ENCODE results near the gene SPPL2B.

SPPL2B gene

DNA sequence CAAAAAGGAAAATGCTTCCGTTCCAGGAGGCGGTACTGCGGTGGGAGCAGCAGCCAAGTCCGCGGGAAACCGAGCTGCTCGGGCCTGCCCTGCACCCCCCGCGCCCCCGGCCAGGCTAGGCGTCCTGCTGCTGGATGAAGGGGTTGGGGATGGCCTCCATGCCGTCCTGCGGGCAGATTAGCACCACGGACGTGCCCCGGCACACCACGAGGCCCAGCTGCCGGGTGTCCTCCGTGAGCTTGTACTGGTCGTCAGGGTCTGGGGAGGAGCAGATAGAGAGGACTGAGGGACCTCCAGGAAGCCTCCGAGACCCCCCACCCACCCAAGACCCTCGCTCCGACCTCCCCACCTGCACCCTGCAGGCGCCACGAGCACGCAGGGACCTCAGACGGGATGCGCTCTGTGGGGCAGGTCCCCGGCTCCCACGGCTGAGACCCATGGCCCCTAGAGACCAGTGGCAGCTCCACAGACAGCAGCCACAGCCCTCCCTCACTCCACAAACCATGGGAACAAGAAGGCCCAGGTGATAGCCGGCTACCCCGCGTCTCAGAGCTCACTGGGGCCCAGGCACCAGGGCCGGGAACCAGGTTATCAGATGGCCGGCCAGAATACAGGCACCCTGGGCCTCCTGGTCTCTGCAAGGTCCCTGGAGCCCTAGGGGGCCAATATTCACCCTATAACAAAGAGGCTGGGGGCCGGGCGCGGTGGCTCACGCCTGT is 6.8 kb upstream of the SPPL2B start:
- H3K4me3 ChIP-seq (ENCODE audit: low read depth in 1 of 5, low read length in 5 of 5) = no peak overlapping the region
- H3K4me1 ChIP-seq (ENCODE audit: control insufficient read depth in 5 of 5, insufficient read depth in 5 of 5, low read length in 5 of 5) = peaks cover 0 to 6% (median 5%) of the 10 kb centered on the region in 5 donors
- H3K9ac ChIP-seq (ENCODE audit: low read length in 5 of 5) = no peak overlapping the region
- no peaks in the 10 kb centered on the region for H3K9me3 ChIP-seq (ENCODE audit: control insufficient read depth in 5 of 5, low read length in 5 of 5)
- H3K36me3 ChIP-seq (ENCODE audit: control insufficient read depth in 5 of 5, insufficient read depth in 5 of 5, low read length in 5 of 5) = peaks cover 0 to 43% (median 32%) of the 10 kb centered on the region in 5 donors
- H3K27me3 ChIP-seq (ENCODE audit: control insufficient read depth in 5 of 5, insufficient read depth in 4 of 5, low read length in 5 of 5) = no peaks in the 10 kb centered on the region
- no peak overlapping the region for H3K27ac ChIP-seq (ENCODE audit: low read depth, low read length)

DNA sequence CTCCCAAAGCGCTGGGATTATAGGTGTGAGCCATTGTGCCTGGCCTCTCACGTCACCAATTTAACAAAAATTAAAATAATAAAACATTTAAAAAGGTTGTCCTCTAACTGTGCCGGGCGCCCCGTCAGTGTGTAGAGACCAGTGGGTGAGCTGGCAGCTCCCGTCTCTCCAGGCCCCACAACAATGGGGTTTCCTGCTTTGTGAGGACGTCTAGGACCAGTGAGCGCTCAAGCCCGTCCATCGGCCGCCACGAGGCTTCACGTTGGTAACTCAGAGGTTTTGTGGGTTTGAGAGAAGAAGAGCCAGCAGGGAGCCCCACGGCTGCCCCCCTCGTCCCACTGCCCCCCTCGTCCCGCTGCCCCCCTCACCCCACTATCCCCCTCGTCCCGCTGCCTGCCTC is 4.8 kb upstream of the SPPL2B start:
- Histone ChIP-seq H3K36me3 (ENCODE audit: control insufficient read depth in 5 of 5, insufficient read depth in 5 of 5, low read length in 5 of 5) (peaks cover 0 to 43% (median 32%) of the 10 kb centered on the region in 5 donors), H3K9ac (ENCODE audit: low read length in 5 of 5) (no peak overlapping the region), H3K9me3 (ENCODE audit: control insufficient read depth in 5 of 5, low read length in 5 of 5) (no peaks in the 10 kb centered on the region), H3K4me3 (ENCODE audit: low read depth in 1 of 5, low read length in 5 of 5) (no peak overlapping the region), H3K27ac (ENCODE audit: low read depth, low read length) (no peak overlapping the region), H3K4me1 (ENCODE audit: control insufficient read depth in 5 of 5, insufficient read depth in 5 of 5, low read length in 5 of 5) (peaks cover 5 to 18% (median 16%) of the 10 kb centered on the region in 5 donors), H3K27me3 (ENCODE audit: control insufficient read depth in 5 of 5, insufficient read depth in 4 of 5, low read length in 5 of 5) (no peaks in the 10 kb centered on the region)

- Histone ChIP-seq H3K9me3 (ENCODE audit: control insufficient read depth in 5 of 5, low read length in 5 of 5) (no peaks in the 10 kb centered on the region), H3K36me3 (ENCODE audit: control insufficient read depth in 5 of 5, insufficient read depth in 5 of 5, low read length in 5 of 5) (peaks cover 0 to 43% (median 32%) of the 10 kb centered on the region in 5 donors), H3K9ac (ENCODE audit: low read length in 5 of 5) (no peak overlapping the region), H3K4me3 (ENCODE audit: low read depth in 1 of 5, low read length in 5 of 5) (no peak overlapping the region), H3K27me3 (ENCODE audit: control insufficient read depth in 5 of 5, insufficient read depth in 4 of 5, low read length in 5 of 5) (no peaks in the 10 kb centered on the region), H3K4me1 (ENCODE audit: control insufficient read depth in 5 of 5, insufficient read depth in 5 of 5, low read length in 5 of 5) (peaks cover 8 to 24% (median 21%) of the 10 kb centered on the region in 5 donors), H3K27ac (ENCODE audit: low read depth, low read length) (no peak overlapping the region)
These were observed 4.1 kb upstream of the SPPL2B start for GRCh38 chr19:2324220-2324948.

GRCh38 chr19:2325281-2326046 is 3.0 kb upstream of the SPPL2B start:
- H3K4me3 ChIP-seq (ENCODE audit: low read depth in 1 of 5, low read length in 5 of 5) = no peak overlapping the region
- H3K9ac ChIP-seq (ENCODE audit: low read length in 5 of 5) = no peak overlapping the region
- H3K36me3 ChIP-seq (ENCODE audit: control insufficient read depth in 5 of 5, insufficient read depth in 5 of 5, low read length in 5 of 5) = peaks cover 0 to 43% (median 32%) of the 10 kb centered on the region in 5 donors
- H3K27ac ChIP-seq (ENCODE audit: low read depth, low read length) = no peak overlapping the region
- no peaks in the 10 kb centered on the region for H3K27me3 ChIP-seq (ENCODE audit: control insufficient read depth in 5 of 5, insufficient read depth in 4 of 5, low read length in 5 of 5)
- H3K4me1 ChIP-seq (ENCODE audit: control insufficient read depth in 5 of 5, insufficient read depth in 5 of 5, low read length in 5 of 5) = peaks cover 8 to 32% (median 28%) of the 10 kb centered on the region in 5 donors
- no peaks in the 10 kb centered on the region for H3K9me3 ChIP-seq (ENCODE audit: control insufficient read depth in 5 of 5, low read length in 5 of 5)

GRCh38 chr19:2326699-2327360 is 1.7 kb upstream of the SPPL2B start:
- Histone ChIP-seq H3K27me3 (ENCODE audit: control insufficient read depth in 5 of 5, insufficient read depth in 4 of 5, low read length in 5 of 5) (no peaks in the 10 kb centered on the region), H3K4me3 (ENCODE audit: low read depth in 1 of 5, low read length in 5 of 5) (no peak overlapping the region), H3K9me3 (ENCODE audit: control insufficient read depth in 5 of 5, low read length in 5 of 5) (no peaks in the 10 kb centered on the region), H3K9ac (ENCODE audit: low read length in 5 of 5) (no peak overlapping the region), H3K27ac (ENCODE audit: low read depth, low read length) (no peak overlapping the region), H3K36me3 (ENCODE audit: control insufficient read depth in 5 of 5, insufficient read depth in 5 of 5, low read length in 5 of 5) (peaks cover 0 to 33% (median 27%) of the 10 kb centered on the region in 5 donors), H3K4me1 (ENCODE audit: control insufficient read depth in 5 of 5, insufficient read depth in 5 of 5, low read length in 5 of 5) (peaks cover 9 to 42% (median 35%) of the 10 kb centered on the region in 5 donors)

GRCh38 chr19:2327773-2328400 is 597 bp upstream of the SPPL2B start:
- Histone ChIP-seq H3K4me3 (ENCODE audit: low read depth in 1 of 5, low read length in 5 of 5) (peak overlapping the region; percentile 90 to 97 (median 91)), H3K9ac (ENCODE audit: low read length in 5 of 5) (peak overlapping the region; percentile 44 to 92 (median 91)), H3K4me1 (ENCODE audit: control insufficient read depth in 5 of 5, insufficient read depth in 5 of 5, low read length in 5 of 5) (peaks cover 9 to 51% (median 44%) of the 10 kb centered on the region in 5 donors), H3K9me3 (ENCODE audit: control insufficient read depth in 5 of 5, low read length in 5 of 5) (no peaks in the 10 kb centered on the region), H3K27ac (ENCODE audit: low read depth, low read length) (peak overlapping the region; percentile 72), H3K36me3 (ENCODE audit: control insufficient read depth in 5 of 5, insufficient read depth in 5 of 5, low read length in 5 of 5) (peaks cover 0 to 25% (median 19%) of the 10 kb centered on the region in 5 donors), H3K27me3 (ENCODE audit: control insufficient read depth in 5 of 5, insufficient read depth in 4 of 5, low read length in 5 of 5) (no peaks in the 10 kb centered on the region)

DNA sequence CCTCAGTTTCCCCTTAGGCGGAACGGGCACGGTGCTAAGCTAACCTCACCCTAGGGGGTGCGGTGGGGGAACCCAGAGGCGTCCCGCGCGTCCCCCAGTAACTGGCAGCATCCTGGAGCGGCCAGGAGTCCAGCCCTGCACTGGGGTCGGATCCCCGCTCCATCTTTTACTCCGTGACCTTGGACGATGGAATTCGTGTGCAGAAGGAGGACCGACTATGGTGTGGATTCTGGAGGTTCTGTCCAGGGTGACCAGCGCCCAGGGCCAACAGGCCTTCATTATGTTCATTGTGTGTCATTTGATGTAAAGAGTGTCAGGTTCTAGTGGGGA is 630 bp downstream of the SPPL2B start:
- Histone ChIP-seq H3K27ac (ENCODE audit: low read depth, low read length) (peak overlapping the region; percentile 72), H3K4me1 (ENCODE audit: control insufficient read depth in 5 of 5, insufficient read depth in 5 of 5, low read length in 5 of 5) (peaks cover 9 to 63% (median 53%) of the 10 kb centered on the region in 5 donors), H3K27me3 (ENCODE audit: control insufficient read depth in 5 of 5, insufficient read depth in 4 of 5, low read length in 5 of 5) (no peaks in the 10 kb centered on the region)

DNA sequence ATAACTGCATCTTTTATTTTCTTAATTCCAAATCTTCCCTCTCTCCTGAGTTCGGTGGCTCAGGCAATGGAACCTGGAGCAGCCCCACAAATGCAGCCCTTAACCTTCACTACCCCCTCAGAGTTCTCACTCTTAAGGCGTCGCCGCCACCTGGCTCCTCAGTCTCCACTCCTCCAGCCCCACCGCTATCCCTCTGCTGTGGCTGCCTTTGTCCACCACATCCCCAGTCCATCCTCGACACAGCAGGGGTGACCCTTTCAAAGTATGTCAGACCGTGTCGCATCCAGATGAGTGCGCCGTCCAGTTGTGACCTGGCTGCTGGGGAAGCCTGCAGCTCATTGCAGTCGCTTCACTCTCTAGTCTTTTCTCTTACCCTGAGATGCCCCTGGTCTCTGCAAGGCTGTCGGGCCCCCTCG is 1.0 kb downstream of the SPPL2B start:
- H3K9ac ChIP-seq (ENCODE audit: low read length in 5 of 5) = peak overlapping the region; percentile 56 to 92 (median 91)
- H3K27ac ChIP-seq (ENCODE audit: low read depth, low read length) = no peak overlapping the region
- no peaks in the 10 kb centered on the region for H3K27me3 ChIP-seq (ENCODE audit: control insufficient read depth in 5 of 5, insufficient read depth in 4 of 5, low read length in 5 of 5)
- peak overlapping the region; percentile 72 to 97 (median 91) for H3K4me3 ChIP-seq (ENCODE audit: low read depth in 1 of 5, low read length in 5 of 5)
- H3K36me3 ChIP-seq (ENCODE audit: control insufficient read depth in 5 of 5, insufficient read depth in 5 of 5, low read length in 5 of 5) = peaks cover 0 to 14% (median 12%) of the 10 kb centered on the region in 5 donors
- H3K4me1 ChIP-seq (ENCODE audit: control insufficient read depth in 5 of 5, insufficient read depth in 5 of 5, low read length in 5 of 5) = peaks cover 9 to 65% (median 53%) of the 10 kb centered on the region in 5 donors
- no peaks in the 10 kb centered on the region for H3K9me3 ChIP-seq (ENCODE audit: control insufficient read depth in 5 of 5, low read length in 5 of 5)

More for the DNA sequence above, 630 bp downstream of the SPPL2B start:
- no peaks in the 10 kb centered on the region for H3K9me3 ChIP-seq (ENCODE audit: control insufficient read depth in 5 of 5, low read length in 5 of 5)
- peak overlapping the region; percentile 56 to 92 (median 91) for H3K9ac ChIP-seq (ENCODE audit: low read length in 5 of 5)
- peak overlapping the region; percentile 72 to 97 (median 91) for H3K4me3 ChIP-seq (ENCODE audit: low read depth in 1 of 5, low read length in 5 of 5)
- peaks cover 0 to 18% (median 15%) of the 10 kb centered on the region in 5 donors for H3K36me3 ChIP-seq (ENCODE audit: control insufficient read depth in 5 of 5, insufficient read depth in 5 of 5, low read length in 5 of 5)

DNA sequence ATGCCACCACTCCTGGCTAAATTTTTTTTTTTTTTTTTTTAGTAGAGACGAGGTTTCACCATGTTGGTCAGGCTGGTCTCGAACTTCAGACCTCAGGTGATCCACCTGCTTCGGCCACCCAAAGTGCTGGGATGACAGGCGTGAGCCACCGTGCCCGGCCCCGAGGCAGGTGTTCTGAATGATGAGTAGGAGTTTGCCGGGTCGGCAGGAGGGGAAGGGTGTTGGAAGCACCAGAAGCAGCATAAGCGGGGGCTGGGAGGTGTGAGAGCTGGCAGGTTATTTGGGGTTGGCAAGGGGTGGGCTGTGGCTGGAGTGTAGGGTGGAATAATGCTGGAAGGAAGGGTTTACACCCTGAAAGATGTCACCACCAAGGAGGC is 1.8 kb downstream of the SPPL2B start:
- Histone ChIP-seq H3K4me1 (ENCODE audit: control insufficient read depth in 5 of 5, insufficient read depth in 5 of 5, low read length in 5 of 5) (peaks cover 9 to 65% (median 53%) of the 10 kb centered on the region in 5 donors), H3K9me3 (ENCODE audit: control insufficient read depth in 5 of 5, low read length in 5 of 5) (no peaks in the 10 kb centered on the region), H3K36me3 (ENCODE audit: control insufficient read depth in 5 of 5, insufficient read depth in 5 of 5, low read length in 5 of 5) (peaks cover 0 to 8% (median 5%) of the 10 kb centered on the region in 5 donors), H3K27me3 (ENCODE audit: control insufficient read depth in 5 of 5, insufficient read depth in 4 of 5, low read length in 5 of 5) (no peaks in the 10 kb centered on the region), H3K9ac (ENCODE audit: low read length in 5 of 5) (no peak overlapping the region), H3K4me3 (ENCODE audit: low read depth in 1 of 5, low read length in 5 of 5) (no peak overlapping the region), H3K27ac (ENCODE audit: low read depth, low read length) (no peak overlapping the region)

Measured in subcutaneous abdominal adipose tissue (tissue), 5 donors.